DND-41 (cell line): ENCODE results near the gene CTSE.
"Not testable (repeated sequence)": the region's sequence is repeated elsewhere in the genome, so short reads cannot be mapped to it uniquely, and the experiment has no call there.

Source experiments
- EZH2 ChIP-seq: IDR thresholded peaks from 3 replicates; pipeline ENCODE4 v1.6.1; 2012; ENCODE audit warnings: borderline replicate concordance, low read depth, mild to moderate bottlenecking, moderate library complexity, low read length, inconsistent platforms; ENCODE audit not compliant: severe bottlenecking
- TF ChIP-seq, protein P1 (sequence below): IDR thresholded peaks from 2 replicates; pipeline ENCODE4 v1.5.1; 2012; ENCODE audit warnings: borderline replicate concordance, low read length, moderate library complexity, mild to moderate bottlenecking; ENCODE audit not compliant: poor library complexity, severe bottlenecking; ENCODE audit errors: extremely low read depth

GRCh38 chr1:206058289-206058926, 34.7 kb upstream of the CTSE start:
- TF ChIP-seq, protein P1, sequence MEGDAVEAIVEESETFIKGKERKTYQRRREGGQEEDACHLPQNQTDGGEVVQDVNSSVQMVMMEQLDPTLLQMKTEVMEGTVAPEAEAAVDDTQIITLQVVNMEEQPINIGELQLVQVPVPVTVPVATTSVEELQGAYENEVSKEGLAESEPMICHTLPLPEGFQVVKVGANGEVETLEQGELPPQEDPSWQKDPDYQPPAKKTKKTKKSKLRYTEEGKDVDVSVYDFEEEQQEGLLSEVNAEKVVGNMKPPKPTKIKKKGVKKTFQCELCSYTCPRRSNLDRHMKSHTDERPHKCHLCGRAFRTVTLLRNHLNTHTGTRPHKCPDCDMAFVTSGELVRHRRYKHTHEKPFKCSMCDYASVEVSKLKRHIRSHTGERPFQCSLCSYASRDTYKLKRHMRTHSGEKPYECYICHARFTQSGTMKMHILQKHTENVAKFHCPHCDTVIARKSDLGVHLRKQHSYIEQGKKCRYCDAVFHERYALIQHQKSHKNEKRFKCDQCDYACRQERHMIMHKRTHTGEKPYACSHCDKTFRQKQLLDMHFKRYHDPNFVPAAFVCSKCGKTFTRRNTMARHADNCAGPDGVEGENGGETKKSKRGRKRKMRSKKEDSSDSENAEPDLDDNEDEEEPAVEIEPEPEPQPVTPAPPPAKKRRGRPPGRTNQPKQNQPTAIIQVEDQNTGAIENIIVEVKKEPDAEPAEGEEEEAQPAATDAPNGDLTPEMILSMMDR: not testable (repeated sequence)
- not testable (repeated sequence) for TF ChIP-seq EZH2
